Small intestine (tissue), 7 donors: ENCODE data around the gene AKAP11. TPM values are rescaled to one million over a fixed set of nuclear protein-coding genes. Genes with fewer than 3 reads are reported as not detected.

Source experiments
- DNase-seq, 2 donors: peaks; one replicate each; pipeline versions ENCODE4 v3.0.0 to v3.0.0-alpha.2; 2013
- FAIRE-seq: peaks from 2 replicates; lab custom pipeline; 2012; peaks lifted over from hg19 to GRCh38; lab: Jason Lieb, UNC
- H3K27ac ChIP-seq, 3 donors: one replicate each; pipeline ENCODE4 v1.5.1; 2013; ENCODE audit warnings: low read length in 2 of 3, mild to moderate bottlenecking in 2 of 3, control low read depth in 1 of 3, inconsistent platforms in 1 of 3, low read depth in 1 of 3, moderate library complexity in 1 of 3
- H3K27me3 ChIP-seq, 3 donors: one replicate each; pipeline ENCODE4 v1.6.1; 2013; ENCODE audit warnings: low read length in 3 of 3, inconsistent platforms in 1 of 3; ENCODE audit not compliant: control insufficient read depth in 3 of 3, insufficient read depth in 3 of 3
- H3K36me3 ChIP-seq, 3 donors: one replicate each; pipeline ENCODE4 v1.6.1; 2013; ENCODE audit warnings: low read length in 3 of 3, inconsistent platforms in 1 of 3, low read depth in 1 of 3, mild to moderate bottlenecking in 1 of 3, moderate library complexity in 1 of 3; ENCODE audit not compliant: control insufficient read depth in 3 of 3, insufficient read depth in 2 of 3
- H3K4me1 ChIP-seq, 3 donors: one replicate each; pipeline ENCODE4 v1.6.1; 2013; ENCODE audit warnings: low read length in 2 of 3, inconsistent platforms in 1 of 3, low read depth in 1 of 3, mild to moderate bottlenecking in 1 of 3, moderate library complexity in 1 of 3; ENCODE audit not compliant: control insufficient read depth in 3 of 3, insufficient read depth in 2 of 3
- H3K4me3 ChIP-seq, 3 donors: one replicate each; pipeline ENCODE4 v1.5.1; 2013; ENCODE audit warnings: low read length in 3 of 3, control low read depth in 1 of 3, inconsistent platforms in 1 of 3, low read depth in 1 of 3, mild to moderate bottlenecking in 1 of 3, moderate library complexity in 1 of 3
- H3K9me3 ChIP-seq, 2 donors: one replicate each; pipeline ENCODE4 v1.6.1; 2013; ENCODE audit warnings: low read depth in 1 of 2, low read length in 1 of 2; ENCODE audit not compliant: control insufficient read depth in 2 of 2, insufficient read depth in 1 of 2
- WGBS, 3 donors: extraction: QIAGEN DNeasy Blood & Tissue Kit; methylation state at CpG; one replicate each; pipeline ENCODE4 v1.1.7; 2013; 5-methylcytosine and 5-hydroxymethylcytosine counted together
- polyA plus RNA-seq, 4 donors: library from polyadenylated mRNA; stranded (reverse) in 3 of 4; unstranded in 1 of 4; fragments of 200-250 nt in 3 of 4; fragments of 120-200 nt in 1 of 4; gene quantifications; one replicate each; pipeline versions ENCODE4 v1.2.1 to v1.2.3, GENCODE V29; 2013
- donor health status: healthy with polysubstance abuse.
- donor health status: control.
- donor health status: control.
- donor health status: Bipolar disorder and iron deficiency.
- donor health status: healthy.

Gene AKAP11
- polyA plus RNA-seq, 4 donors, result 2.4 to 26.4 (median 4.9) TPM

DNA sequence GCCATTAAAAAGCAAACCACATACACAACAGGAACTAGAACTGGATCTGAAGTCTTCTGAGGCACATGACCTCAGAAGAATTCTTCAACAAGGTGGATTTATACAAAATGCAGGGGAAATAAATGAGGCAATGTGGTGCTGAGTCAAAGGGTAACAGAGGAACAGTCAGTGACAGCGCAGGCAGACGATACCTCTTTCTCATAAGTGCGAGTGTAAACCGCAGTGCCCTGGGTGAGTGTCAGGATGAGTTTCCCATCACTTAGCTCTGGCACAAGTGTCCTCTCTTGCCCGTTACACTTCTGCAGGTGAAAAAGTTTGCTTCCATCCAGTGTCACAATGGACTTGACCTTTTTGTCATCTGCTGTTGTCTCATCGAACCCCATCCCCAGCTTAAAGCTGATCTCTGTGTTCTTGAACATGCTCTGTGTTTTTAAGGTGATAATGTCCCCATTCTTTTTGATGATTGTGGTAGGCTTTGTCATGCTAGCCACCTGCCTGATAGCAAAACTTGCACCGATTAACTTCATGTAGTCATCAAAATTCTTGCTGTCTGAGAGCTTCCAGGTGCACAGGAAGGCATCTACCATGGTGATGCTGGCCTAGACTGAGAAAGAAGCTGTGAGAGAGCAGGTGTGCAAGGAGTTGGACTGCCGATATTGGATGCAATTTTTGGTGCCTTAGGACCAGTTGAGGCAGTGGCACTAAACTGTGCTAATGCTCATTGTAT, 97.3 kb downstream of the AKAP11 start:
- H3K27ac ChIP-seq, result no peak overlapping the region
- no peak overlapping the region for H3K4me3 ChIP-seq
- H3K36me3 ChIP-seq, result no peaks in the 10 kb centered on the region
- no peak for DNase-seq
- no peaks in the 10 kb centered on the region for H3K4me1 ChIP-seq
- FAIRE-seq, result no peak
- 79 to 89% (median 82%) methylated on average over 8 of the region's 8 CpGs for WGBS, 3 donors
- no peaks in the 10 kb centered on the region for H3K9me3 ChIP-seq
- no peaks in the 10 kb centered on the region for H3K27me3 ChIP-seq

DNA sequence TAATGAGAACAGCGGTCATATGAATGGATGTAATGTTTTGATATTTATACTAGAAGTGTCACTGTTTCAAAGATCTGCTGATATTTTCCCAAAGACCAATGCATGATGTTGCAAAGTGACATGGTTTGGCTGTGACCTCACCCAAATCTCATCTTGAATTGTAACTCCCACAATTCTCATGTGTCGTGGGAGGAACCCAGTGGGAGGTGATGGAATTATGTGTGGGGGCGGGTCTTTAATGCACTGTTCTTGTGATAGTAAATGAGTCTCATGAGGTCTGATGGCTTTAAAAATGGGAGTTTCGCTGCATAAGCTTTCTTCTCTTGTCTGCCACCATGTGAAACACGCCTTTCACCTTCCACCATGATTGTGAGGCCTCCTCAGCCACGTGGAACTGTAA, 98.3 kb downstream of the AKAP11 start:
- Histone ChIP-seq H3K36me3 (no peaks in the 10 kb centered on the region), H3K9me3 (no peaks in the 10 kb centered on the region), H3K27me3 (no peaks in the 10 kb centered on the region), H3K4me3 (no peak overlapping the region), H3K27ac (no peak overlapping the region), H3K4me1 (no peaks in the 10 kb centered on the region)
- 75 to 80% (median 76%) methylated on average over 6 of the region's 6 CpGs for WGBS, 3 donors
- DNase-seq (no peak), FAIRE-seq (no peak)

Other genes starting within 250 kb of the AKAP11 start
- 1 to 10 TPM in 2 of 4 donors, under 1 TPM in 2; 0.45 to 4.5 (median 2.0) TPM for gene DGKH, start 223.5 kb upstream of the AKAP11 start, polyA plus RNA-seq